Transverse colon (tissue), 4 donors: ENCODE results near the gene RABL6. TPM values are rescaled to one million over a fixed set of nuclear protein-coding genes. Genes with fewer than 3 reads are reported as not detected.

ENCODE experiments used
- DNase-seq: peaks from one replicate; pipeline ENCODE4 v3.0.0-alpha.2; 2019
- H3K27ac ChIP-seq, 4 donors: fragments of 200-600 bp; sonication (generic); 2 replicates each; pipeline ENCODE4 v1.5.1; 2016 to 2018; ENCODE audit warnings: inconsistent platforms in 4 of 4
- H3K27me3 ChIP-seq: fragments of 200-600 bp; sonication (generic); 2 replicates; pipeline ENCODE4 v1.5.1; 2017; ENCODE audit warnings: inconsistent platforms
- H3K36me3 ChIP-seq, 4 donors: fragments of 200-600 bp; sonication (generic); 2 replicates each; pipeline ENCODE4 v1.5.1; 2017 to 2019; ENCODE audit warnings: inconsistent platforms in 4 of 4
- H3K4me1 ChIP-seq, 4 donors: fragments of 200-600 bp; sonication (generic); 2 replicates each; pipeline ENCODE4 v1.5.1; 2017 to 2020; ENCODE audit warnings: inconsistent platforms in 4 of 4
- H3K4me3 ChIP-seq, 4 donors: fragments of 200-600 bp; sonication (generic); 1 replicate in 1 of 4; 2 replicates in 3 of 4; pipeline versions ENCODE4 v1.5.1 to v1.6.1; 2017 to 2019; ENCODE audit warnings: inconsistent platforms in 4 of 4
- H3K9me3 ChIP-seq, 2 donors: fragments of 200-600 bp; sonication (generic); 2 replicates each; pipeline ENCODE4 v1.5.1; 2017 to 2019; ENCODE audit warnings: inconsistent platforms in 2 of 2
- CTCF ChIP-seq, 5 experiments: fragments of 200-600 bp in 3 of 5; fragments of 450-650 bp in 2 of 5; sonication (generic) in 3 of 5; IDR thresholded peaks; 1 replicate in 2 of 5; 2 replicates in 3 of 5; pipeline ENCODE4 v1.5.1; 2016 to 2017; ENCODE audit warnings: antibody characterized with exemption in 5 of 5, inconsistent platforms in 3 of 5, mild to moderate bottlenecking in 2 of 5, moderate library complexity in 1 of 5
- EP300 ChIP-seq: sonication (generic); formaldehyde crosslinking; IDR thresholded peaks from one replicate; pipeline ENCODE4 v1.6.1; 2017; ENCODE audit warnings: antibody characterized with exemption, low read depth
- POLR2A ChIP-seq: fragments of 450-650 bp; IDR thresholded peaks from one replicate; pipeline ENCODE4 v1.6.1; 2016; ENCODE audit warnings: antibody characterized with exemption, mild to moderate bottlenecking, moderate library complexity
- POLR2AphosphoS5 ChIP-seq, 3 donors: sonication (generic); formaldehyde crosslinking; IDR thresholded peaks; one replicate each; pipeline ENCODE4 v1.6.1; 2016; ENCODE audit warnings: antibody characterized with exemption in 3 of 3
- WGBS, 2 donors: methylation state at CpG; one replicate each; pipeline ENCODE4 v1.1.5; 2018; ENCODE audit warnings: low coverage in 1 of 2; 5-methylcytosine and 5-hydroxymethylcytosine counted together
- in situ Hi-C, 4 donors: fragments of 200-750 bp; cut with MboI; loops; one replicate each; pipeline versions ENCODE4 v1.15.0 to v1.15.1; 2017; ENCODE audit warnings: low sequenced_read_pairs in 3 of 4, low pct_ligation_motif_present in 1 of 4, low pct_unique_long_range_greater_than_20kb in 1 of 4
- intact Hi-C: fragments of 100-400 bp; cut with DNase I; formaldehyde crosslinking; loops from one replicate; pipeline ENCODE4 v1.15.1; 2023; ENCODE audit warnings: low total_unique reads
- total RNA-seq, 4 donors: library from RNA; depleted of rRNA; stranded (reverse); fragments of >200 nt; gene quantifications; one replicate each; pipeline ENCODE4 v1.1.0, GENCODE V29; 2016

Gene RABL6
- total RNA-seq, 4 donors from 2014 or later, result 71.3 to 227 (median 160) TPM

GRCh38 chr9:136824496-136825225 lies 16.9 kb downstream of the RABL6 start:
- intact Hi-C loops, result no loop called here
- Histone ChIP-seq H3K27me3 (no peaks in the 10 kb centered on the region), H3K4me3 (no peak overlapping the region), H3K9me3 (no peaks in the 10 kb centered on the region), H3K4me1 (peaks cover 0 to 12% (median 4%) of the 10 kb centered on the region in 4 donors), H3K27ac (no peak overlapping the region), H3K36me3 (peaks cover 0 to 27% (median 8%) of the 10 kb centered on the region in 4 donors)
- no peak for DNase-seq
- no peak for TF ChIP-seq CTCF (IDR thresholded peaks at IDR 0.05)
- TF ChIP-seq POLR2A, result no peak
- TF ChIP-seq EP300, result no peak
- no peak for TF ChIP-seq POLR2AphosphoS5 (IDR thresholded peaks at IDR 0.05)
- in situ Hi-C loops, result no loop called here
- WGBS, 2 donors, result 91% methylated on average over 20 of the region's 21 CpGs; no CpG with 5 or more reads in 1 of the 2 donors

DNA sequence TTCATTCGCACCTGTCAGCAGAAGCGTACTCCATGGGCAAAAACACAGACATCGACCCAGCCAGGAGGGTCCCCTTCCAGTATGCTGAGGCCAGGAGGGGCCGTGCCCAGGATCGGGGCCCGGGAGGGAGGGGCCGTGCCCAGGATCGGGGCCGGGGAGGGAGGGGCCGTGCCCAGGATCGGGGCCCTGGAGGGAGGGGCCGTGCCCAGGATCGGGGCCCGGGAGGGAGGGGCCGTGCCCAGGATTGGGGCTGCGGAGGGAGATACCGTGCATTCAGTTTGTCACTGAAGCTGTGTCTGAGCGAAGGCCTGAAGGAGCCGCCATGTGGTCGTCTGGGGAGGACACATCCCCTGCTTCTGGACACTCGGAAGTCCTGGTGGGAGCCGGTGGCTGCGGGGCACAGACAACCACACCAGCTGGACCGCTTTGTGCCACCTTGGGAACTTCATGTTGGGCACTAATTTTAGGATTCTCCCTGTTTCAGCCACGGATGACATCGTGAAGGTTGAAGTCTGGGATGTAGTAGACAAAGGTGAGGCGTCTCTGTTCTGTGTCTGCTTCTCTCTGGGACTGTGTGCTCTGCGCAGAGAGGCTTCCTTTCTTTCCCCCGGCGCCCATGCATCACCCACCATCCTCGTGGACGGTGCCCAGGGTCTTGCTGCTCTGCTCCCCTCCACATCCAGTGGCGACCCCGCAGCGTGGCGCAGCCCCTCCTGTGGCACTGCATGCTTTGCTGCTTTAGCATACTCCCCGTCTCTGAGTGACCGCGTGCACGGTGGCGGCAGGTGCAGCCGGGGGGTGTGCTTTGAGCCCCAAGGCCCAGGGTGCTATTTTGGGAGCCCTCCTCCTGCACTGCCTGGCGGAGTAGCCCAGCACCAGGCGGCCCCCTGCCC lies 17.8 kb downstream of the RABL6 start:
- no peak for TF ChIP-seq POLR2A
- no peak for TF ChIP-seq EP300
- no peak for TF ChIP-seq CTCF (IDR thresholded peaks at IDR 0.05)
- TF ChIP-seq POLR2AphosphoS5 (IDR thresholded peaks at IDR 0.05), result no peak
- H3K27ac ChIP-seq, result no peak overlapping the region
- no peaks in the 10 kb centered on the region for H3K9me3 ChIP-seq
- H3K36me3 ChIP-seq, result peaks cover 0 to 34% (median 12%) of the 10 kb centered on the region in 4 donors
- peaks cover 0 to 12% (median 4%) of the 10 kb centered on the region in 4 donors for H3K4me1 ChIP-seq
- H3K27me3 ChIP-seq, result no peaks in the 10 kb centered on the region
- H3K4me3 ChIP-seq, result no peak overlapping the region
- 91% methylated on average over 44 of the region's 44 CpGs; no CpG with 5 or more reads in 1 of the 2 donors for WGBS, 2 donors
- in situ Hi-C loops (no loop called here), intact Hi-C loops (no loop called here)
- no peak for DNase-seq

GRCh38 chr9:136826188-136826541 lies 18.4 kb downstream of the RABL6 start:
- Histone ChIP-seq H3K4me3 (no peak overlapping the region), H3K27me3 (no peaks in the 10 kb centered on the region), H3K4me1 (peaks cover 0 to 7% (median 2%) of the 10 kb centered on the region in 4 donors), H3K9me3 (no peaks in the 10 kb centered on the region), H3K27ac (no peak overlapping the region), H3K36me3 (peaks cover 0 to 36% (median 15%) of the 10 kb centered on the region in 4 donors)
- intact Hi-C loops (no loop called here), in situ Hi-C loops (no loop called here)
- no peak for DNase-seq
- TF ChIP-seq POLR2A (no peak), POLR2AphosphoS5 (IDR thresholded peaks at IDR 0.05) (no peak), CTCF (IDR thresholded peaks at IDR 0.05) (no peak), EP300 (no peak)
- 92% methylated on average over 12 of the region's 17 CpGs; no CpG with 5 or more reads in 1 of the 2 donors for WGBS, 2 donors
